DND-41 (cell line): Measurements from ENCODE around the gene NRXN2.

Source experiments
- ATAC-seq: fragments of 200-7000 bp; cut with Tn5 transposase; 3 replicates; pipeline ENCODE4 v1.9.1; 2021; ENCODE audit warnings: low read depth; ENCODE audit not compliant: insufficient read depth
- DNase-seq: peaks from one replicate; pipeline ENCODE4 v3.0.0-alpha.2; 2020
- H2AFZ ChIP-seq: 2 replicates; pipeline ENCODE4 v1.6.0; 2012; ENCODE audit warnings: low read depth, low read length
- H3K27ac ChIP-seq: 2 replicates; pipeline ENCODE4 v1.5.1; 2012; ENCODE audit warnings: low read length, inconsistent platforms
- H3K27me3 ChIP-seq: fragments of 200-600 bp; sonication (generic); 2 replicates; pipeline ENCODE4 v1.6.0; 2012; ENCODE audit warnings: low read length, mild to moderate bottlenecking, inconsistent platforms; ENCODE audit not compliant: insufficient read depth, poor library complexity
- H3K36me3 ChIP-seq: 2 replicates; pipeline ENCODE4 v1.5.1; 2012; ENCODE audit warnings: low read length, inconsistent platforms; ENCODE audit not compliant: insufficient read depth
- H3K4me1 ChIP-seq: 2 replicates; pipeline ENCODE4 v1.5.1; 2012; ENCODE audit warnings: mild to moderate bottlenecking, low read length; ENCODE audit not compliant: insufficient read depth
- H3K4me2 ChIP-seq: 2 replicates; pipeline ENCODE4 v1.6.0; 2012; ENCODE audit warnings: mild to moderate bottlenecking, moderate library complexity, low read length, inconsistent platforms; ENCODE audit not compliant: insufficient read depth
- H3K4me3 ChIP-seq, 2 experiments: fragments of 200-600 bp in 1 of 2; shearing (Covaris generic) in 1 of 2; 2 replicates each; pipeline ENCODE4 v1.5.1; 2012 to 2016; ENCODE audit warnings: inconsistent platforms in 2 of 2, low read length in 2 of 2, mild to moderate bottlenecking in 2 of 2, low read depth in 1 of 2, moderate library complexity in 1 of 2
- H3K79me2 ChIP-seq: 2 replicates; pipeline ENCODE4 v1.6.0; 2012; ENCODE audit warnings: low read length, inconsistent platforms; ENCODE audit not compliant: insufficient read depth
- H3K9ac ChIP-seq: 2 replicates; pipeline ENCODE4 v1.6.0; 2012; ENCODE audit warnings: low read depth, mild to moderate bottlenecking, inconsistent platforms, low read length, moderate library complexity
- H3K9me3 ChIP-seq: 2 replicates; pipeline ENCODE4 v1.5.1; 2012; ENCODE audit warnings: low read length, moderate library complexity, mild to moderate bottlenecking, inconsistent platforms; ENCODE audit not compliant: insufficient read depth, severe bottlenecking
- H4K20me1 ChIP-seq: 2 replicates; pipeline ENCODE4 v1.6.0; 2012; ENCODE audit warnings: low read length; ENCODE audit not compliant: insufficient read depth
- EZH2 ChIP-seq: IDR thresholded peaks from 3 replicates; pipeline ENCODE4 v1.6.1; 2012; ENCODE audit warnings: borderline replicate concordance, low read depth, mild to moderate bottlenecking, moderate library complexity, low read length, inconsistent platforms; ENCODE audit not compliant: severe bottlenecking
- TF ChIP-seq, protein P1 (sequence below): IDR thresholded peaks from 2 replicates; pipeline ENCODE4 v1.5.1; 2012; ENCODE audit warnings: borderline replicate concordance, low read length, moderate library complexity, mild to moderate bottlenecking; ENCODE audit not compliant: poor library complexity, severe bottlenecking; ENCODE audit errors: extremely low read depth

The NRXN2 gene

DNA sequence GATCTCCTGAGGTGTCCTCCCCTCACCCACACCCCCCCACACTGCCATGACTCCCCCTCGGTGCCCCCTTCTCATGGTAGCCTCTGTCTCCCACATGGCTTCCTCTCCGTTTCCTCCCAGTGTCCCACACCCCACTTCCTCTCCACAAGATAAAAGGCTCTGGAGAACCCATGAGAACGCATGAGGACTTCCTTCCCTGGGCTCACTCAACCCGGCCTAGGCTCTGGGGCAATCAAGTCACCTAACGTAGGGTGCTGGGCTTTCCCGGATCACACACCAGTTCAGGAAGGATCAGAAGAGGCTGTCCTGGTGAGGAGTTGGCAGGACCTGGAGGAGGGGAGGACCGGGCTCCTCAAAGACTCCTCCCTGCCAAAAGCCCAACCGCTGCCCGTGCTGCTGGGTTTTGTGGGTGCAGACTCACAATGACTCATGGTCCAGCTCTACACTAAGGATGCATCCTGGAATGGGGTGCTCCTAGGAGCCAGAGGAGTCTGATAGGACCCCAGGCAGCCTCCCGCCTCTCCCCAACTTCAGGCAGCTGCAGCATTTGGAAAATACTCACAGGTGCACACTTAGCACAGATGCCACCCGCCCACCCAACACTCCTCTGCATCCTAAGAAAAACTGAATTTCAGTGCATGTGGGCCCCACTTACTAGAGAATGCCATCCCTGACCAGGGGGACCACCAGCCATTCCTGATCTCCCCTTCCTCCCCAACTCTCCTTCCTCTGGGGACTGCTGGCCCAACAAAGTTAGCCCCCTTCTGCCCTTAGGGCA is 110.9 kb downstream of the NRXN2 start:
- peak; percentile 47 for DNase-seq
- H4K20me1 ChIP-seq, result no peaks in the 10 kb centered on the region
- no peak overlapping the region for H3K27ac ChIP-seq
- H3K4me3 ChIP-seq, result no peak overlapping the region
- H3K36me3 ChIP-seq, result no peaks in the 10 kb centered on the region
- TF ChIP-seq EZH2, result no peak
- TF ChIP-seq, protein P1, sequence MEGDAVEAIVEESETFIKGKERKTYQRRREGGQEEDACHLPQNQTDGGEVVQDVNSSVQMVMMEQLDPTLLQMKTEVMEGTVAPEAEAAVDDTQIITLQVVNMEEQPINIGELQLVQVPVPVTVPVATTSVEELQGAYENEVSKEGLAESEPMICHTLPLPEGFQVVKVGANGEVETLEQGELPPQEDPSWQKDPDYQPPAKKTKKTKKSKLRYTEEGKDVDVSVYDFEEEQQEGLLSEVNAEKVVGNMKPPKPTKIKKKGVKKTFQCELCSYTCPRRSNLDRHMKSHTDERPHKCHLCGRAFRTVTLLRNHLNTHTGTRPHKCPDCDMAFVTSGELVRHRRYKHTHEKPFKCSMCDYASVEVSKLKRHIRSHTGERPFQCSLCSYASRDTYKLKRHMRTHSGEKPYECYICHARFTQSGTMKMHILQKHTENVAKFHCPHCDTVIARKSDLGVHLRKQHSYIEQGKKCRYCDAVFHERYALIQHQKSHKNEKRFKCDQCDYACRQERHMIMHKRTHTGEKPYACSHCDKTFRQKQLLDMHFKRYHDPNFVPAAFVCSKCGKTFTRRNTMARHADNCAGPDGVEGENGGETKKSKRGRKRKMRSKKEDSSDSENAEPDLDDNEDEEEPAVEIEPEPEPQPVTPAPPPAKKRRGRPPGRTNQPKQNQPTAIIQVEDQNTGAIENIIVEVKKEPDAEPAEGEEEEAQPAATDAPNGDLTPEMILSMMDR, result no peak
- no peak overlapping the region for H2AFZ ChIP-seq
- no peaks in the 10 kb centered on the region for H3K9me3 ChIP-seq
- no peaks in the 10 kb centered on the region for H3K4me1 ChIP-seq
- peak; percentile 72 for ATAC-seq
- H3K9ac ChIP-seq, result no peak overlapping the region
- no peaks in the 10 kb centered on the region for H3K27me3 ChIP-seq
- H3K4me2 ChIP-seq, result no peak overlapping the region
- no peaks in the 10 kb centered on the region for H3K79me2 ChIP-seq

DNA sequence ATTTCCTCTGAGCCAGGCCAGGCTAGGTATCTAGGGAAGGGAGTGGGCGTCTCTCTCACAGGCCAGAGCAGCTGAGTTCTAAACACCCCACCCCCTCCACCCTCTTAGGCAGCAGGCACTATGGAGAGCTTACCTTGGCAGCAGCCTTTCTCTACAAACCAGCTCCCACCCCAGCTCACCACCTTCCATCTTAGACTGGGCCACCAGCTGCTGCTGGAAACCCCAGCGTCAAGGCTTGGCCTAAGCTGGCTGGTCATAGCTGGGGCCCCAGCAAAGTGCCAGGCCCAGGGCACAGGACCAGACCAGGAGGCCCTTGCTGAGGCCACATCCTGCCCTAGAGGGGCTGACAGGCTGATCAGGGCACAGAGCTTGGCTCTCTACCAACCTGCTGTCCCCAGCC is 111.8 kb downstream of the NRXN2 start:
- Histone ChIP-seq H3K36me3 (no peaks in the 10 kb centered on the region), H3K9ac (no peak overlapping the region), H3K9me3 (no peaks in the 10 kb centered on the region), H3K4me3 (no peak overlapping the region), H3K4me1 (no peaks in the 10 kb centered on the region), H3K27me3 (no peaks in the 10 kb centered on the region), H3K4me2 (no peak overlapping the region), H3K27ac (no peak overlapping the region), H3K79me2 (no peaks in the 10 kb centered on the region), H4K20me1 (no peaks in the 10 kb centered on the region), H2AFZ (no peak overlapping the region)
- TF ChIP-seq, protein P1, result no peak
- no peak for TF ChIP-seq EZH2
- no peak for DNase-seq
- ATAC-seq, result no peak

DNA sequence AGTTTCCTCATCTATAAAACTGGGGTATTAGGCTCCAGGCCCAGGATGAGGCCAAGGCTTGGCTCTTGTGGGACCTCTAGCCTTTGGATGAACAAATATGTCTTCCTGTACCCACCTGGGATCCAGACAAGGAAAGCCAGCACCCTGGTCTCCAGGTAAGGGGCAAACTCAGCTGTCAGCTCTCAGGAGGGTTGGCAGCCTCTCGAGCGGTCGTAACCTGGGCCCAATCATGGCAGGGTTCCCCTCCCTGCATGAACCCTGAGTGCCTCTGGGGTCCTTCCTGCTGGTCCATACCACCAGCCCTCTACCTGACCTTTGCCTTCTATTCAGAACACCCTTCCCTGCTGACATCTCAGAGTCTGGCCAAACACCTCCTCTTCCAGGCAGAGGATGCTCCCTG is 112.4 kb downstream of the NRXN2 start:
- H3K27me3 ChIP-seq, result no peaks in the 10 kb centered on the region
- H3K27ac ChIP-seq, result no peak overlapping the region
- no peaks in the 10 kb centered on the region for H3K36me3 ChIP-seq
- no peaks in the 10 kb centered on the region for H3K9me3 ChIP-seq
- H2AFZ ChIP-seq, result no peak overlapping the region
- H3K4me2 ChIP-seq, result no peak overlapping the region
- DNase-seq (no peak), ATAC-seq (no peak)
- H3K9ac ChIP-seq, result no peak overlapping the region
- TF ChIP-seq, protein P1, result no peak
- TF ChIP-seq EZH2, result no peak
- H3K4me1 ChIP-seq, result no peaks in the 10 kb centered on the region
- no peak overlapping the region for H3K4me3 ChIP-seq
- H4K20me1 ChIP-seq, result no peaks in the 10 kb centered on the region
- H3K79me2 ChIP-seq, result no peaks in the 10 kb centered on the region

DNA sequence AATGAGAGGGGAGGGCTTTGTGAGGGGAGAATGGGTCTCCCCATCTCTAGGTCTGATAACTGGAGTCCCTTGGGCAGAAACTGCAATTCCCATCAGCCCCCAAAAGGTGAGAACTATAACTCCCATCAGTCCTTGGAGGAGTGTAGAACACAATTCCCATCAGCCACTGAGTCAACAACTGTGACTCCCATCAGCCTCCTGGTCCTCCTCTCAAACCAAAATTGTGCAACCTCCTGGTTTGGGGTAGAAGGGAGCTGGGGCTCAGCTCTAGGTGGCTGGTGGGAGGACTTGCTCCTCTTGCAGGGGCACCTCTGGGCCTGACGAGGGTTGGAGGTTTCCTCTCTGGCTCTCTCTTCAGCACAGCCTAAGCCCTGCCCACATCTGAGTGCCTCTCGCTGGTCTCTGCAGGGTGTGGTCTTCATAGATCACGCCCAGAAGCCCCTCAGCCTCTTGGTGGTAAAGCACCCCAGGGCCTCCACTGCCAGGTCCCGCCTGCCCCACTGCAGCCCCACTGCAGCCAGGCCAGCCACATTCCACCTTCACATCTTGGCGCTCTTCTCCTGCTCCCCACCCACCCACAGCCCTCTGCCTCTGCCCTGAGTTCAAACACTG is 113.5 kb downstream of the NRXN2 start:
- no peaks in the 10 kb centered on the region for H3K9me3 ChIP-seq
- no peak overlapping the region for H2AFZ ChIP-seq
- no peak overlapping the region for H3K4me3 ChIP-seq
- ATAC-seq, result peak; percentile 50; the same call in 2 of the 3 replicates
- no peaks in the 10 kb centered on the region for H3K27me3 ChIP-seq
- no peaks in the 10 kb centered on the region for H4K20me1 ChIP-seq
- H3K36me3 ChIP-seq, result no peaks in the 10 kb centered on the region
- DNase-seq, result no peak
- TF ChIP-seq, protein P1, result no peak
- TF ChIP-seq EZH2, result no peak
- no peaks in the 10 kb centered on the region for H3K79me2 ChIP-seq
- no peak overlapping the region for H3K4me2 ChIP-seq
- H3K27ac ChIP-seq, result no peak overlapping the region
- no peaks in the 10 kb centered on the region for H3K4me1 ChIP-seq
- no peak overlapping the region for H3K9ac ChIP-seq
